Measurements from ENCODE around the gene NPLOC4.
A peak's percentile ranks its signal among the peaks of the same experiment; 100 is the strongest.

NPLOC4 gene

DNA sequence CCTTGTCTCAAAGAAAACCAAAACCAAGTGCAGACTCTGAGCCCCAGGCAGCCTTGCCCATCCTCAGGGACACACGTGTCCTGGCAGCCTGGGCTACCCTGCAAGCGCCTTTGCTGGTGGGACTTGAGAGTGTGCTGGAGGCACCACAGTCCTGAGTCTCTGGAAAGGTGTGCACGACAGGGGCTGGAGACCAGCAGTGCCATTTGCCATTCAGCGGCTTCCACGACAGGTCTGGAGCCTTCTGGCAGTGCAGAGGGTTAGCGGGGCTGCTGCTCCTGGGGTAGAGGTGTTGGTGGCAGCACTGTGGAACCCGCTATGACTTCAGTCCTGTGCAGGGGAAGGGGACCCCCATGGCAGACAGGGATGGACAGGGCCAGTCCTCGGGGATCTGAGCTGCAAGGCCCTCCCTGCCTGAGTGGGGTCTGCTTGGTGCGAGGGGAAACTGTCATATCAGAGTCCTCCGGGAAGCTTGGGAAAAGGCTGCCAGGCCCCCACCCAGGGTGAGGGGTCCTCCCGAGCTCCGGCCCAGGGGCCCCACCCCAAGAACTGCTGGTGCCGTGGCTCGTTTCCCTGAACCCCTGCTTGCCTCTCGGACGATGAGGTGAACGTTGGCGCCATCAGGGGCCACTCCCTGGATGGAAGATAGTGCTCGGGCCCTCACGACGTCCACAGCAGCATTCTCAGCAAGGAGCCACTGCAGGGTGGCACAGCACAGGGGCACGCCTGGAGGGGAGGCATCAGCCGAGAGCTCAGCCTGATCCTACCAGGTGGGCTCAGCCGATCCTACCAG lies 91.6 kb downstream of the NPLOC4 start:
- ATAC-seq = no peak
- Mint-ChIP-seq H3K27ac (no peak overlapping the region), H3K27me3 (no peaks in the 10 kb centered on the region), H3K4me3 (no peak overlapping the region), H3K4me1 (peaks cover 15% of the 10 kb centered on the region), H3K9me3 (no peaks in the 10 kb centered on the region)
- DNase-seq = no peak

DNA sequence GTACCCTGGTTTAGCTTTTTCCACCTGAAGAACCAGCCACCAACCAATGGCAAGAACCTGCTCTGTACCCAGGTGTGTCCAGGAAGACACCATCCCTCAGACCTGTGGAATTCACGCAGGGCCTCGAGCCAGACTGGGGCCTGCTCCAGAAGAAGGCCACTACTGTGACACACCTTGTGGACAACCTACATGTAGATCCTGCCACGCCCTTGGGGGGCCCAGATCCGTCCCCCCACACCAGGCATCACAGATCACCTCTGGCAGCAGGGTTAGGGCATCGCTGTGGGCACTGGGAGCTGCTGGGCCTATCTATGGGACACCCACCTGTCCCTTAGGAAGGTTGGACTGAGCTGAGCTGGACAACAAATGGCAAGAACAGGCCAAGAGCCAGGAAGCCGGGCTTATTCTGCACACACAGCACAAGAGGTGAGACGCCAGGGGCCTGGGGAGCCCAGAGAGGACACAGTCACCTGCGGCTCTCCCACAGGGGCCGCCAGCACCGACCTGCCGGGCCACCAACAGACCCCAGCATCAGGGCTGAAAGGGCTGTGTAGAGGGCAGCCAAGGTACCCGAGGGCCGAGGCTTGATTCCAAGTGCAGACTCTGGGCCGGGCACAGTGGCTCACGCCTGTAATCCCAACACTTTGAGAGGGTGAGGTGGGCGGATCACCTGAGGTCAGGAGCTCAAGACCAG lies 92.5 kb downstream of the NPLOC4 start:
- Mint-ChIP-seq H3K27ac (peak overlapping the region in 1 of 2 donors; percentile 48), H3K4me3 (no peak overlapping the region), H3K4me1 (peaks cover 5% of the 10 kb centered on the region), H3K9me3 (no peaks in the 10 kb centered on the region), H3K27me3 (no peaks in the 10 kb centered on the region)
- ATAC-seq (no peak), DNase-seq (no peak)

DNA sequence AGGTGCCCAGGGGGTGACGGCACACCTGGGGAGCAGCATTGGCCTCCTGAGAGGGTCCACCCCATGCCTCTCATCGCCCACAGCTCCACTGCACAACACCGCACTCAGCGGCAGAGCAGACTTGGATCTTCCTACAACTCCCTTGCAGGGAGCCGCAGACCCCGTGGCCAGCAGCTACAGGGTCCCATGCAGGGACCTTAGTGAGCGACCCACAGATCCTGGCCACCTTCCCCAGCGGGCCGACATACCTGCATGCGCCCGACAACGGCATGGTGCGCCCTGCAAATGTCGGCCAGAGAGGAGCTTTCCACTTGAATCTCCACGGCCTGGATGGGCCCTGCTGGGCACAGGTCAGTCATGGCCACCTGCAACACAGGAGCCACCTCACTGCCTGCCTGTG lies 93.2 kb downstream of the NPLOC4 start:
- H3K9me3 Mint-ChIP-seq = no peaks in the 10 kb centered on the region
- no peaks in the 10 kb centered on the region for H3K27me3 Mint-ChIP-seq
- H3K4me3 Mint-ChIP-seq = no peak overlapping the region
- H3K4me1 Mint-ChIP-seq = peaks cover 3% of the 10 kb centered on the region
- ATAC-seq (no peak), DNase-seq (no peak)
- H3K27ac Mint-ChIP-seq = peak overlapping the region in 1 of 2 donors; percentile 67

DNA sequence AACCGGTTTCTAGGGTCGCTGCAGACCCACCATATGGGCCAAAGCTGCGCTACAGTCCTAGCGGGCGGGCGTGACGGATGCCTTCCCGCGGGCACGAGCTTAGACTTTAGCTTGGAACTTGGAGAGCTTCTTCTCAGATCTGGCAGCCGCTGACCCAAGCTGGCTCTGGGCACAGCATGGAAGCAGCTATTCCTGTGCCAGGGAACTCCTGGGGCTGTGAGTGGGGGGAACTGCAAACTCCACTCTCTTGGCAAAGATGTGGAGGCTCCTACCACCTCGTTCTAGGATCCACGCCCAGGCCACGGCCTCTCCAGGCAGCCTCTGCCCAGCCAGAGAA lies 93.6 kb downstream of the NPLOC4 start:
- DNase-seq (no peak), ATAC-seq (no peak)
- Mint-ChIP-seq H3K27me3 (no peaks in the 10 kb centered on the region), H3K9me3 (no peaks in the 10 kb centered on the region), H3K27ac (peak overlapping the region in 1 of 2 donors; percentile 67), H3K4me1 (peaks cover 4% of the 10 kb centered on the region), H3K4me3 (no peak overlapping the region)

DNA sequence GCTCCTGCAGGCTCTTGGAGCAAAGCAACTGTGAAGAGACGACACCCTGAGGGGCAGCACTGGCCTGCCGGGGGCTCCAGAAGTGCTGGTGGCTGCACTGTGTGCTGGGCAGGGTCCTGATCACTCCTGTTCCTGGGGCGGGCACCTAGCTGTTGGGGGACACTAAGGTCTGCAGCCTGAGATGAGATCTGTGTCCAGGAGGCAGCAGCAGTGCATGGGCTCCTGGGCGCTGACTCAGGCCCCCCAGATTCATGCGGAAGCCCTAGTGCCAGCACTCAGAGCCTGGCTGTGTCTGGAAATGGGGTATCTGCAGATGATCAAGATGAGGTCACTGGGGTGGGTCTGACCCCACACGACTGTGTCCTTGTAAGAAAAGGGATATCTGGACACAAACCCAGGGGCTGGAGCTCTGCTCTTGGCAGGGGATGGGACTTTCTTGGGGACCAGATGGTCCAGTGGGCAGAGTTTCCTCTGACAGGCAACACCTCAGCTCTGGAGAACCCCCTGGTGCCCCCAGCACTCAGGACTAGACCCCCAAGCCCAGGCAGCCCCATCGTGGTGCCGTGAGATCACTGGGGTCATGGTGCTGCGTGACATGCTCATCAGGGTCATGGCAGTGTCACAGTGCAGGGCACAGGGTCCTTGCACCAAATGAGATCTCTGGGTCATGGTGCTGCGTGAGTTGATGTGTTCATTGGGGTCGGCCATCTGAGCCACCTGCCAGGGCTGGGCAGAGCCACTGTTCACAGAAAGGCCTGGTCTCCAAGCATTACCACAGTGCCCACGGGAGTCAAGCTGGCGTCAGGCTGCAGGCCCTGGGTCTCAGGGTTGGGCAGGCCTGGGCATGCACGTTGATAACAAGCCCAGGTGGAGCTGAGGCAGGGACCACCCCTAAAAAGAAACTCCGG lies 94.2 kb downstream of the NPLOC4 start:
- Mint-ChIP-seq H3K27ac (peak overlapping the region in 1 of 2 donors; percentile 76), H3K4me3 (no peak overlapping the region), H3K4me1 (peaks cover 9% of the 10 kb centered on the region), H3K27me3 (peaks cover 2% of the 10 kb centered on the region), H3K9me3 (no peaks in the 10 kb centered on the region)
- no peak for DNase-seq
- ATAC-seq = no peak

DNA sequence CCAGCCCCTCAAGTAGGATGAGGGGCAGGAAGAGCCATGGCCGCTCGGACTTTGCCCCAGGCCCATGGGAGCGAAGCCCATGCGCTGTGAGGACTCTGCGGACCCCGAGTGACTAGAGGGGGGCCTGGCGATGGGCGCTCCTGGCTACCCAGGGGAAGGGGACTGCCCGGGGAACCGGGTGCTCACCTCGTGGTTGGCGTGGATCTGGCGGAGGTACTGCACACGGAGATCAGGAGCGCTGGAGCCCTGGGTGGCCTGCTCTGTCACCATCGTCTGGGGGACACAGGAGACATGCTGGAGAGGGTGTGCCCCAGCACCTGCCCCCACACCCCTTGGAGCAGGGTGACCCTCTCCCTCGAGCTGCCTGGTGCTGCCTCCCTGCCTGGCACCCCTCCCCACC lies 95.8 kb downstream of the NPLOC4 start:
- DNase-seq (no peak), ATAC-seq (no peak)
- Mint-ChIP-seq H3K27ac (no peak overlapping the region), H3K27me3 (peaks cover 12% of the 10 kb centered on the region), H3K4me1 (peaks cover 14% of the 10 kb centered on the region), H3K4me3 (no peak overlapping the region), H3K9me3 (no peaks in the 10 kb centered on the region)

DNA sequence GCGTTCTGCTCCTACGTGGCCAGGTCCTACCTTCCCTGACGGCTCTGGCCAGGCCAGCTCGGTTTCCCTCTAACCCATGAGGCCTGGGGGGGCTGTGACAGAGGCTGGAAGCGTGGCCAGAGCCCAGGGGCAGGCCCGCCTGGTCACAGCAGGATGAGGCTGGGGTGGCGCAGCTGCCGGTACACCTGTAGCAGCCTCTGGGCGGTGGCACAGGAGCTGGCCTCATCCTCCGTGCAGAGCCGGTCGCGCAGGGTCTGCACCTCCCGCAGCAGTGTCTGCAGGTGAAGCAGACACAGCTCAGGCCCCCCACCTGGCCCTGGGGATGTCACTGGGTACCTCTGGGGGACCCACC lies 96.3 kb downstream of the NPLOC4 start:
- peaks cover 16% of the 10 kb centered on the region for H3K27me3 Mint-ChIP-seq
- no peaks in the 10 kb centered on the region for H3K9me3 Mint-ChIP-seq
- ATAC-seq (no peak), DNase-seq (no peak)
- no peak overlapping the region for H3K27ac Mint-ChIP-seq
- no peak overlapping the region for H3K4me3 Mint-ChIP-seq
- H3K4me1 Mint-ChIP-seq = peaks cover 14% of the 10 kb centered on the region

DNA sequence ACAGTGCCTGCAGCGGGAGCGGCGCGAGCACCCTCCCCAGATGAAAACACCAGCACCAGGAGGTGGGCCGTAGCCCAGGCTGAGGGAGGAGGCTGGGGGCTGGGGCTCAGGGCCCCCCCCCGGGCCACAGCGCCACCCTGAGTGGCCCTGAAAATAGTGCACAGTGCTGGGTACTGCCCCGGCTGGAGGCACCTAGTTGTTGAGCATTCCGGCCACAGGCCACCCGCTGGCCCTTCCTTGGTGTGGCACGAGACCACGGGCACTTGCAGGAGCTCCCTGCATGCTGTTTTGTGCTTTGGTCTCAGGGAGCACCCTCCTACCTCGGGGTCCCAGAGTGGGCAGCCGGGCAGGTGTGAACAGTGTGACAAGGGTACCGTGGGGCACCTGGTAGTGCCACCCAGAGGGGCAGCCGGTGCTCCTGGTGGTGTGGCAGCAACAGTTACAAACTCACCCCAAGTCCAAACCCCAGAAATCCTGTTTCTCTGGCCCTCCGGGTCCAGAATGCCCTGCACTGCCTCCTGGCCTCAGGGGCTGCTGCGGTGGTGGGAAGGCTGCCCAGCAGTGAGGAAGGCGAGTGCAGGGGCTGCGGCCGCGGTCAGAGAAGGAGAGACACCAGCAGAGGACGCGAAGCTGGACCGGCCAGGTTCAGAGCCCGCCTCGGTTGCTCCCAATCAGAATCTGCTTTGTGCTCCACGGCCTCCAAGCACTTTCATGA lies 96.8 kb downstream of the NPLOC4 start:
- DNase-seq (no peak), ATAC-seq (no peak)
- Mint-ChIP-seq H3K27ac (no peak overlapping the region), H3K4me1 (peaks cover 14% of the 10 kb centered on the region), H3K9me3 (no peaks in the 10 kb centered on the region), H3K4me3 (no peak overlapping the region), H3K27me3 (peaks cover 17% of the 10 kb centered on the region)

DNA sequence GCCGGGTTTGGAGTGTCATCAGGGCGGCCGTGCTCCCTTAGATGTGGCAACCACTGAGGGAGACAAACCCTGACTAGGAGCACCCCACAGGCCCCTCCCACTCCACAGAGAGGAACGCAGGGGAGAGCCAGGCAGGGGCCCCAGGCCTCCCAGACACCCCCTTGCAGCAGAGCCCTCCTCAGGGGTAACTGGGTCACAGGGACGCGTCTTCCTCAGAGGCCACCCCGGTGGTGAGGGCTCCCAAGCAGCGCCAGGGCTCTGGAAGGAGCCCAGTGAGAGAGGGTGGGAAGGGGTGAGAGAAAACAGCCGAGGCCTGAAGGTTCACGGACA lies 97.4 kb downstream of the NPLOC4 start:
- H3K27me3 Mint-ChIP-seq = peaks cover 17% of the 10 kb centered on the region
- H3K4me1 Mint-ChIP-seq = peaks cover 14% of the 10 kb centered on the region
- DNase-seq = no peak
- no peaks in the 10 kb centered on the region for H3K9me3 Mint-ChIP-seq
- no peak overlapping the region for H3K4me3 Mint-ChIP-seq
- no peak for ATAC-seq
- H3K27ac Mint-ChIP-seq = no peak overlapping the region

DNA sequence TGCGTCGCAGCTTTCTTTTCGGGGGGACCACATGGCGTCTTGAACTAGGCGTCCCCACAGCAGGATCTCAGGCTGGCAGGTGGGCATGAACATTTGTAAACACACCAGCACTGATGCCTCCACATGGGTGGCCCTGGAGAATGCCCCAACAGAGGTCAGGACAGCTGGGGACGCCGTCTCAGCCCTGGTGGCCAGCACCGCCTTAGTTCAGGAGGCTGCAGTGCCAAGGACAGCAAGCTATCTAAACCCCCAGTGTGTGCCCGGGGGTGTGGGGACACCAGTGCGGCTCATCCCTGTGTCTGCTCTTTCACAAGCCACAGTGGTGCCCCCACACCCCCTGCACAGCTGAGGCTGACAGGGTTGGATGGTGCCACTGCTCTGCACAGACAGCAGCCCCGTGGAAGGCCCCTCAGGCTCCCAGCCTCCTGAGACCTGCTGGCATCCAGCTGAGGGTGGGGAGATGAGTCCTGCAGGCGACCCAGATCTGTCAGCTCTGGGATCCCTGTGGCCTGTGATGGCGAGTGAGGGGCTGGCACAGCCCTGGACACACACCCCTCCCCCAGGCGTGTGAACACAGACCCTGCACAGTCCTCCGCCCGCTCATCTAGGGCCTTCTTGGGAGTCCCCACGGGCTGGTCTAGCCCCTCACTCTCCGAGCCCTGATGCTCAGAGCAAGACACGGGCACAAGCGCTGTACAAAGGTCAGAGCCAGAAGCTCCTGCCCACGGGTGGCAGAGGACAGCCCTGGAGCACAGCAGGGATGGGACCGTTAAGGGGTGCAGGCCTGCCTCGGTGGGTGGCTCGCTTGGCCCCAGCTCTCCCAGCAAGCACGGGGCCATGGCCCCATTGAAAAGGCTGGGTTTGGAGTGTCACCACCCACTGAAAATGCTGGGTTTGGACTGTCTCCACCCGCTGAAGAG lies 98.0 kb downstream of the NPLOC4 start:
- Mint-ChIP-seq H3K27me3 (peaks cover 19% of the 10 kb centered on the region), H3K27ac (no peak overlapping the region), H3K4me1 (peaks cover 14% of the 10 kb centered on the region), H3K4me3 (no peak overlapping the region), H3K9me3 (no peaks in the 10 kb centered on the region)
- ATAC-seq (no peak), DNase-seq (no peak)

DNA sequence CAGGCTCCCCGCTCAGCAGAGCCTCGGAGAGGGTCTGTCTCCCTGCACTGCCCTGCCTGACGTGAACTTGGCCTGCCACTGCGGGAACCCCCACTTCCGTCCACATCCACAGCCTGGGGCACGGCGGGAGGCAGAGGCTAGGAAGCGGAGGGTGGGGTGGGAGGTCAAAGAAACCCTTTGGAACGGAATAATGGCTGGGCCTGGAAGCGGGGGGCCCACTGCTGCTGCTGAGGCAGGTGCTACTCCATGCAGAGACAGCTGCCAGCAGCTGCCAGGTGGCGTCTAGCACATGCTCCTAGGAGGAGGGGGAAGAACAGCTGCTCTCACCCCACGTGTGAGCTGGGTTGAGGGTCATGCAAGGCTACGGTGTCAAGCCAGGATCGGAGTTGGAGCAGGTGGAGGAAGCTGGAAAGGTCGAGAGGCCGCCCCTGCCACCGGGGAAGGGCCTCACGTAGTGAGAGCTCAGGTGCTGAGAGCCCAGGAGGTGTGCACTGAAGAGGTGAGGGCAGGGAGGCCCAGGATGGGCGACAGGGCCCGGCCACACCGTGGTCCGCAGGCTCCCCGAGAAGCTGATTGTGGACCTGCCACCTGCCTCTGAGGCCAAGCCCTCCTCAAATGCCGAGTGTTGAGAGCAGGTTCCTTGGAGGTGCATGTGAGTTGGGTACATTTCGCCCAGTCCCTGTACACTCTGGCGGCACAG lies 98.9 kb downstream of the NPLOC4 start:
- H3K27me3 Mint-ChIP-seq = peaks cover 28% of the 10 kb centered on the region
- peaks cover 14% of the 10 kb centered on the region for H3K4me1 Mint-ChIP-seq

DNA sequence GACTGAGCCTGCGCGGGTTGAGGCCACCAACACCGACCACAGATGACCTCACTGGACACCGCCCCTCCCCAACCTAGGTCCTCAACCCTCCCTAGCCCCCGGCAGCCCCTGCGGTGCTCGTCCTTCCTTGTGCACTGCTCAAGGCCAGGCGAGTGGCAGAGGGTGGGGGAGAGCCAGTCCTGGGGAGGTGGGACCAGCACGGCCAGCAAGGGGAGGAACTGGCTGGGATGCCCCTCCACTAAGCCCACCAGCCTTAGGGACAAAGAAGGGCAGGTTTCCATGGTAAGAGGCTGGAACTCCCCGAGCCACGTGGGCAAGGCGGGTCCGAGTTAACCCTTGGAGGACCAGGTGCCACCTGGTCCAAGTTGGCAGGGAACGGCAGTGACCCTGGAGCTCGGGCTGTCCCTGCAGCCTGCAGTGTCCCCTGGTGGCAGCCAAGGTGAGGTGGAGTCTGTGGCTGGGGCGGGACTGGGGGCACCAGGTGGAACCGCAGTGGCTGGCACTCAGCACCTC lies 99.5 kb downstream of the NPLOC4 start:
- DNase-seq (peak; percentile 47 to 52), ATAC-seq (peak; percentile 60)
- no peak overlapping the region for H3K4me3 Mint-ChIP-seq
- peaks cover 28% of the 10 kb centered on the region for H3K27me3 Mint-ChIP-seq
- H3K4me1 Mint-ChIP-seq = peaks cover 14% of the 10 kb centered on the region
- no peaks in the 10 kb centered on the region for H3K9me3 Mint-ChIP-seq
- no peak overlapping the region for H3K27ac Mint-ChIP-seq

More for the DNA sequence above, 98.9 kb downstream of the NPLOC4 start:
- Mint-ChIP-seq H3K9me3 (no peaks in the 10 kb centered on the region), H3K27ac (no peak overlapping the region), H3K4me3 (no peak overlapping the region)
- DNase-seq (no peak), ATAC-seq (no peak)

DNA sequence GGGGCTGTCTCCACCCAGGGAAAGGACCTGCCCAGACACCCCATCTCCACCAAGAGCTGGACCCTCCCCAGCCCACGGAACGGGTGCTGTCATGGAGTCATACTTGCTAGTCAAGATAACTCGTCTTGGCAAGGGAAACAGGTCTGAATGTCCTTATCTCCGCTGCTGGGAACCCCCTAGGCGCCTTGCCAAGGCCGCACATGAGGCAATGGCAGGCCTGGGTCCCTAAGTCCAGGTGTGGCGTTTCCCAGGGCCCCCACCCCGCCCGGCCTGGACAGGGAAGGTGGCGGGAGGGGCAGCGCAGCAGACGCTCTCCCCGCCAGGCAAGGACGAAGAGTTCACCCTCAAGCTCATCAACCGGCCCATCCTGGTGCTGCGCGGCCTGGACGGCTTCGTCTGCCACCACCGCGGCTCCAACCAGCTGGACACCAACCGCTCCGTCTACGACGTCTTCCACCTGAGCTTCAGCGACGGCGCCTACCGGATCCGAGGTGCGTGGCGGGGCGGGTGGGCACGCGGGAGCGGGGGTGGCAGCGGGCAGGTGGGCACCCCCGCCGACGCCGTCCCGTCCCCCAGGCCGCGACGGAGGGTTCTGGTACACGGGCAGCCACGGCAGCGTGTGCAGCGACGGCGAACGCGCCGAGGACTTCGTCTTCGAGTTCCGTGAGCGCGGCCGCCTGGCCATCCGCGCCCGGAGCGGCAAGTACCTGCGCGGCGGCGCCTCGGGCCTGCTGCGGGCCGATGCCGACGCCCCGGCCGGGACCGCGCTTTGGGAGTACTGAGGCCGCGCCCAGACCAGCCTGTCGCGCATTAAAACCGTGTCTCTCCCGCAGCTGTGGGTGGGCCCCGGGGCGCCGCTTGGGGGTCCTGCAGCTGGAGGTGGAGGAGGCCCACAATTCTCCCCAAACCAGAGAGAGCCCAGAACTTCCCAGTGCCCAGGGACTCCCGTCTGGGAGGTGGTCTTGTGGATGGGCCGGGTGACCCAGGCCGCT lies 100.3 kb downstream of the NPLOC4 start:
- DNase-seq (no peak), ATAC-seq (no peak)
- H3K4me1 Mint-ChIP-seq = peaks cover 14% of the 10 kb centered on the region
- H3K4me3 Mint-ChIP-seq = no peak overlapping the region
- H3K9me3 Mint-ChIP-seq = no peaks in the 10 kb centered on the region
- no peak overlapping the region for H3K27ac Mint-ChIP-seq
- peaks cover 28% of the 10 kb centered on the region for H3K27me3 Mint-ChIP-seq
